Endothelial cell of umbilical vein (primary cell): ENCODE measurements around the gene DIDO1.

Experiments
- EZH2 ChIP-seq: IDR thresholded peaks from 2 replicates; pipeline ENCODE4 v1.6.1; 2012; ENCODE audit warnings: borderline replicate concordance, low read depth, mild to moderate bottlenecking, moderate library complexity, low read length, inconsistent platforms; ENCODE audit not compliant: severe bottlenecking
- FOS ChIP-seq: IDR thresholded peaks from 2 replicates; pipeline ENCODE4 v1.6.1; 2011; ENCODE audit warnings: mild to moderate bottlenecking, low read length, moderate library complexity, borderline replicate concordance; ENCODE audit not compliant: insufficient read depth
- MYC ChIP-seq: IDR thresholded peaks from one replicate; pipeline ENCODE4 v1.6.1; 2011; ENCODE audit warnings: mild to moderate bottlenecking, low read depth, low read length
- POLR2A ChIP-seq: IDR thresholded peaks from 2 replicates; pipeline ENCODE4 v1.6.1; 2012; ENCODE audit warnings: low read depth, mild to moderate bottlenecking, control low read depth, low read length
- POLR2AphosphoS5 ChIP-seq: IDR thresholded peaks from 2 replicates; pipeline ENCODE4 v1.6.1; 2012; ENCODE audit warnings: low read depth, mild to moderate bottlenecking, control low read depth, low read length, moderate library complexity; ENCODE audit not compliant: insufficient read depth
- TF ChIP-seq, protein P1 (sequence below), 2 donors: IDR thresholded peaks; 1 replicate in 1 of 2; 2 replicates in 1 of 2; pipeline ENCODE4 v1.5.1; 2011; ENCODE audit warnings: low read length in 2 of 2, mild to moderate bottlenecking in 2 of 2, moderate library complexity in 2 of 2, control low read depth in 1 of 2, inconsistent platforms in 1 of 2, low read depth in 1 of 2; ENCODE audit not compliant: insufficient read depth in 1 of 2; ENCODE audit errors: extremely low read depth in 1 of 2
- TF ChIP-seq, protein P2 (sequence below): IDR thresholded peaks from 2 replicates; pipeline ENCODE4 v1.6.1; 2011; ENCODE audit not compliant: insufficient read depth, insufficient read length

DNA sequence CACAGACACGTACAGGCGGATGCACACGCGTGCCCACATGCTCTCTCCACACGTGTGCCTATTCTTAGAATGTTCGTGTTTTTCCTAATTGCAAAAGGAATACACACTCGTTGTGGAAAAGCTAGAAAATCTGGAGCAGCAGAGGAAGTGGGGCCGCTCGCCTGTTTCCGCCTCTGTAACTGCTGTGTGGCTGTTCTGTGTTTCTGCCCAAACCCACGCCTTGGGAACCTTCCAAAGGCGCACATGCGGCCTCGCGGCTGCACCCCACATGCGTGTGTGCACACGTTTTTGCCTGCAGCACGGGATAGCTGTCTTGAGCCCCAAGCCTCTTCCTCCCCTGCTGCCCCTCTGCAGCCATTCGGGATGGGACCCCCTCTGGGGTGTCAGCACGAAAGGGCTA lies 38.4 kb upstream of the DIDO1 start:
- TF ChIP-seq, protein P1, sequence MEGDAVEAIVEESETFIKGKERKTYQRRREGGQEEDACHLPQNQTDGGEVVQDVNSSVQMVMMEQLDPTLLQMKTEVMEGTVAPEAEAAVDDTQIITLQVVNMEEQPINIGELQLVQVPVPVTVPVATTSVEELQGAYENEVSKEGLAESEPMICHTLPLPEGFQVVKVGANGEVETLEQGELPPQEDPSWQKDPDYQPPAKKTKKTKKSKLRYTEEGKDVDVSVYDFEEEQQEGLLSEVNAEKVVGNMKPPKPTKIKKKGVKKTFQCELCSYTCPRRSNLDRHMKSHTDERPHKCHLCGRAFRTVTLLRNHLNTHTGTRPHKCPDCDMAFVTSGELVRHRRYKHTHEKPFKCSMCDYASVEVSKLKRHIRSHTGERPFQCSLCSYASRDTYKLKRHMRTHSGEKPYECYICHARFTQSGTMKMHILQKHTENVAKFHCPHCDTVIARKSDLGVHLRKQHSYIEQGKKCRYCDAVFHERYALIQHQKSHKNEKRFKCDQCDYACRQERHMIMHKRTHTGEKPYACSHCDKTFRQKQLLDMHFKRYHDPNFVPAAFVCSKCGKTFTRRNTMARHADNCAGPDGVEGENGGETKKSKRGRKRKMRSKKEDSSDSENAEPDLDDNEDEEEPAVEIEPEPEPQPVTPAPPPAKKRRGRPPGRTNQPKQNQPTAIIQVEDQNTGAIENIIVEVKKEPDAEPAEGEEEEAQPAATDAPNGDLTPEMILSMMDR (IDR thresholded peaks at IDR 0.05; ENCODE audit: extremely low read depth in 1 of 2, insufficient read depth in 1 of 2, low read depth in 1 of 2, low read length in 2 of 2): no peak
- TF ChIP-seq EZH2 (no peak), POLR2AphosphoS5 (no peak), POLR2A (no peak), FOS (no peak), MYC (no peak)
- TF ChIP-seq, protein P2, sequence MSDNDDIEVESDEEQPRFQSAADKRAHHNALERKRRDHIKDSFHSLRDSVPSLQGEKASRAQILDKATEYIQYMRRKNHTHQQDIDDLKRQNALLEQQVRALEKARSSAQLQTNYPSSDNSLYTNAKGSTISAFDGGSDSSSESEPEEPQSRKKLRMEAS: no peak
